HG02840 (cell line): ENCODE data around the gene C22orf42.
"Not testable (repeated sequence)": the region's sequence is repeated elsewhere in the genome, so short reads cannot be mapped to it uniquely, and the experiment has no call there.

ENCODE experiments used
- ATAC-seq: cut with Tn5 transposase; IDR thresholded peaks from one replicate; pipeline ENCODE4 v1.9.1; 2021; ENCODE audit warnings: mild to moderate bottlenecking, moderate library complexity, moderate number of reproducible peaks; ENCODE audit not compliant: unreplicated experiment, low FRiP score

C22orf42 gene

DNA sequence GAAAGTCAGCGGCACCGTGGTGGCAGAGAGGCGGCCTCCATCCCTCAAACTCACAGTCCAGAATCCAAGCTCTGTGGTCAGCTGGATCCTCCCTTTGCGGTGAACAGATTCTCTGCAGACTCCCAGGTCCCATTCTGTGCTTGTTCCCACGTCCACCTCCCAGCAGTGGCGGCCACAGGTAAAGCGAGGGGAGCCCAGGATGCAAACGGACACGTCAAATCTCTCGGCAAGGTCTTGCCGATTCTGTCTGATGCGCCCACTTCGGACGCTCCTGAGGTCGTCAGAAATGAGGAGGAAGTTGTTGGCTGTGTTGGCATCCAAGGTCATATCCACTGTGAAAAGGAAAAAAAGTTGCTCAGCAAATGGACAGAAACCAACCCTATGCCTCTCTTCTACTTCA lies 31.9 kb upstream of the C22orf42 start:
- ATAC-seq = not testable (repeated sequence)

DNA sequence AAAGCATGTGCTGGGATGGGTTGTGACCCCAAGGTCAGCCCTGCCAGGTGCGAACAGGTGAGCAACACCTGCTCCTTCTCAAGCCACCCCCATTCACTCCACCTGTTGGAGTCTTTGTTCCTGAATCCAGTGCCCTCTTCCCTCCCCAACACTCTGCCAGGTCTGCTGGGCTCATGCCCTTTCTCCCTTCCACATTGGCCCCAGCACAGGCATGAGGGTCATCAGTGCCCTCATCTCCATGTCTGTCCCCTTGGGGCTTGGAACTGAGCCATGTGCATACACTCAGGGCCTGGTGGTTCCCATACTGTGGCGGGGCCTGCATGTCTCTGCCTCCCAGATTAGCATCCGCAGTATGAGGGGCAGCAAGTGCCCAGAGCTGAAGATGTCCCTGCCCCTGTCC lies 26.7 kb upstream of the C22orf42 start:
- no peak for ATAC-seq

DNA sequence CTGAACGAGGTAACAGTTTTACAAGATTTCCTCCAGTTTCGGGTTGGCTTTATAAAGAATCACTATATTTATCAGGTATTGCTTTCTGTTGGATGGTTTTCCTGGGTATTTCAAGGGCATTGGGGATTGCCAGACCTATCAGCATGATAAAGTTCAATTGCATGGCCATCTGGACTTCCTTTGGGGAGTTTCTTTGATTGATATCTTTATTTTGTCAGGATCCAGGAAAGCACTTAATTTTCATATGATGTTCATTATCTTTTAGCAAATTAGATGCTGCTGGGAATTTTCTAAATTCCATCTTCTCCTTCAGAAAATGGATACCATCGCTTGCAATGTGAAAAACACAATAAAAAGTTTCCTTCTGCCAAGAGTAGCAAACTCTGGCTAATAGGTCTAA lies 24.5 kb upstream of the C22orf42 start:
- no peak for ATAC-seq

- ATAC-seq = no peak
Observed at GRCh38 chr22:32181043-32181442, 21.9 kb upstream of the C22orf42 start.

DNA sequence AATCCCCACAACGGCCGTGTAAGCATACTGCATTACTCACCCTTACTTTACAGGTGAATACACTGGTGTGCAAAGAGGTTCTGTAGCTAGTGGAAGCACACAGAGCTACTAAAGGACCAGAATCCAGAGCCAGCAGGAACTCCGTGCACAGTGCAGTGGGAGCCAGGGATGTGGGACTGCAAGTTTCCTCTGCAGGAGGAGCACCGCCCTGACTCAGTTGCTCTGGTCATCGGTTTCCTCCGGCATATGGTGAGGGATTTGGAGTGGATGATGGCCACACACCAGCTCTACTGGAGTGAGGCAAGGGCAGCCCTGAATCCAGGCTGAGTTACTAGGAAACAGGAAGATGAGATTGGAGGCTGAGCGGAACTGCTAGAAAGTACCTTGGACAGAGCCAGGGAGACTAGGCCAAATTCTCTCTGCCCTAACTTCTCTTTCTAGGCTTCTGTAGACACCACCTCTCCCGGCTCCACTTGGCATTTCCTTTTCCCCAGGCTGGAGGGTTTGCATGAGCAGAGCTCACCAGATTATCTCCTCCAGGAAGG lies 18.2 kb upstream of the C22orf42 start:
- ATAC-seq = no peak

GRCh38 chr22:32175683-32176644 lies 16.9 kb upstream of the C22orf42 start:
- ATAC-seq = no peak

DNA sequence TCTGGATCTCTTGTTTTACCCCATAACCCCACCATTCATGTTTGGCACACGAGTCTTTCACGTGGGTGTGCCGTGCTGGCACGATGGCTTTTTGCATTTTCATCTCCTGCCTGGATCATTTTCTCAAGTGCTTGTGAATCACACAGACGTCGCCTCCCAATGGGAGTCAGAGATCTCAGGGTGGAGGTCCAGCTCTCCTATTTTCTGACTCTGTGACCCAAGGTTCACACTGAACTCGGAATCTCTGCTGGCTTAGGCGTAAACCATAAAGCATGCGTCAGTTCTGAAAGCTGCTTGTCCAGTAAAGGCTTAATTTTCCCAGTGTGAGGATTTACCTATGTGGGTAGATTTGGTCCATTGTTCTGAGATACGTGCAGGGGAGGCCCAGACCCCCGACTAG lies 16.0 kb upstream of the C22orf42 start:
- no peak for ATAC-seq

- ATAC-seq = no peak
Observed at GRCh38 chr22:32165681-32166080, 6.6 kb upstream of the C22orf42 start.

GRCh38 chr22:32164075-32164860 lies 5.2 kb upstream of the C22orf42 start:
- no peak for ATAC-seq

GRCh38 chr22:32160411-32160810 lies 1.3 kb upstream of the C22orf42 start:
- not testable (repeated sequence) for ATAC-seq

GRCh38 chr22:32157632-32158031 lies 1.5 kb downstream of the C22orf42 start:
- not testable (repeated sequence) for ATAC-seq

GRCh38 chr22:32154727-32155126 lies 4.4 kb downstream of the C22orf42 start:
- ATAC-seq = not testable (repeated sequence)

- not testable (repeated sequence) for ATAC-seq
Observed at GRCh38 chr22:32151641-32152040, 7.5 kb downstream of the C22orf42 start.

- ATAC-seq = not testable (repeated sequence)
Observed at GRCh38 chr22:32150647-32151046, 8.5 kb downstream of the C22orf42 start.

- ATAC-seq = not testable (repeated sequence)
Observed at GRCh38 chr22:32148372-32148771, 10.7 kb downstream of the C22orf42 start.

DNA sequence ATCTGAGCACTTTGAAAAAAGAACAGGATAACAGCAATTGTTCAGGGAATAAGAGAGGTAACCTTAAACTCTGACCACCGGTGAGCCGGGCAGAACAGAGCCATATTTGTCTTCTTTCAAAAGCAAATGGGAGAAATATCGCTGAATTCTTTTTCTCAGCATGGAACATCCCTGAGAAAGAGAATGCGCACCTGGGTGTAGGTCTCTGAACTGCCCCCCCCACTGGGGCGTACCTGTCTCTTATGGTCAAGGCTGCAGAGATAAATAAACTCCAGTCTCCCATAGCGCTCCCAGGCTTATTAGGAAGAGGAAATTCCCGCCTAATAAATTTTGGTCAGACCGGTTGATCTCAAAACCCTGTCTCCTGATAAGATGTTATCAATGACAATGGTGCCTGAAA lies 12.0 kb downstream of the C22orf42 start:
- not testable (repeated sequence) for ATAC-seq

- ATAC-seq = no peak
Observed at GRCh38 chr22:32144496-32145274, 14.4 kb downstream of the C22orf42 start.

- no peak for ATAC-seq
Observed at GRCh38 chr22:32142600-32142999, 16.5 kb downstream of the C22orf42 start.

DNA sequence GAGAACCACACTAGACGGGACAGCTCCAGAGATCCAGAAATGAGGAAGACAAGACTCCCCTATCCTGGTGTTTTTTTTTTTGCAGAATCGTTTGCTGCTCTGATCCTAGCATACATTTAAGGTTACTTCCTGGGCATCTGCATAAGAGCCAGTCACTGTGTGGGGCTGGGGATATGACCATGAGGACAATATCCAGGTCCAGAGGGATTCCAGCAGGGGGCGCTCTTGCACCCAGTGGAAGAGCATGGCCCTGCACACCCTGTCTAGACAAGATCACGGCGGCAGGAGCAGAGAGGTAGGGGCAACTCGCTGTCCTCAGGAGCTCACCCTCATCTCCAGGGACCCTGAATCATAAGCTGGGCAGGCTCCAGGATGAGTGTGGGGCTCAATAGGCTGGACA lies 18.4 kb downstream of the C22orf42 start:
- not testable (repeated sequence) for ATAC-seq

GRCh38 chr22:32138576-32138975 lies 20.5 kb downstream of the C22orf42 start:
- ATAC-seq = not testable (repeated sequence)
